Activated naive CD4-positive, alpha-beta T cell treated with anti-CD3 and anti-CD28 coated beads for 36 hours (primary cell): Measurements from ENCODE around the gene CRY2. TPM values are rescaled to one million over a fixed set of nuclear protein-coding genes. Genes with fewer than 3 reads are reported as not detected.

Experiments
- CTCF ChIA-PET: fragments of 350-600 bp; sonication (Branson Sonifier 250); formaldehyde crosslinking; loops from one replicate; lab custom pipeline; 2021; ENCODE audit warnings: antibody characterized with exemption; lab: Charles Lee
- DNase-seq: peaks from one replicate; pipeline ENCODE4 v3.0.0-alpha.2; 2020
- H3K27ac Mint-ChIP-seq: one replicate; pipeline ENCODE4 v1.8.0; 2021; ENCODE audit warnings: mild to moderate bottlenecking, mixed read lengths
- H3K27me3 Mint-ChIP-seq: one replicate; pipeline ENCODE4 v1.8.0; 2021; ENCODE audit warnings: low read depth, mixed read lengths
- H3K36me3 Mint-ChIP-seq: one replicate; pipeline ENCODE4 v1.8.0; 2021; ENCODE audit warnings: low read depth, mixed read lengths
- H3K4me1 Mint-ChIP-seq: one replicate; pipeline ENCODE4 v1.8.0; 2021; ENCODE audit warnings: low read depth, mixed read lengths
- H3K4me3 Mint-ChIP-seq: one replicate; pipeline ENCODE4 v1.8.0; 2021; ENCODE audit warnings: mild to moderate bottlenecking, moderate library complexity, mixed read lengths
- H3K9me3 Mint-ChIP-seq: one replicate; pipeline ENCODE4 v1.8.0; 2021; ENCODE audit warnings: mixed read lengths
- intact Hi-C: fragments of 100-400 bp; cut with micrococcal nuclease; formaldehyde crosslinking; loops from one replicate; pipeline ENCODE4 v1.15.1; 2023
- total RNA-seq, 2 experiments: library from RNA; stranded (reverse); gene quantifications; one replicate each; pipeline ENCODE4 v1.2.3, GENCODE V29; 2021

The CRY2 gene
- total RNA-seq, 2 experiments from 2014 or later, result 13.9 to 16.2 TPM

DNA sequence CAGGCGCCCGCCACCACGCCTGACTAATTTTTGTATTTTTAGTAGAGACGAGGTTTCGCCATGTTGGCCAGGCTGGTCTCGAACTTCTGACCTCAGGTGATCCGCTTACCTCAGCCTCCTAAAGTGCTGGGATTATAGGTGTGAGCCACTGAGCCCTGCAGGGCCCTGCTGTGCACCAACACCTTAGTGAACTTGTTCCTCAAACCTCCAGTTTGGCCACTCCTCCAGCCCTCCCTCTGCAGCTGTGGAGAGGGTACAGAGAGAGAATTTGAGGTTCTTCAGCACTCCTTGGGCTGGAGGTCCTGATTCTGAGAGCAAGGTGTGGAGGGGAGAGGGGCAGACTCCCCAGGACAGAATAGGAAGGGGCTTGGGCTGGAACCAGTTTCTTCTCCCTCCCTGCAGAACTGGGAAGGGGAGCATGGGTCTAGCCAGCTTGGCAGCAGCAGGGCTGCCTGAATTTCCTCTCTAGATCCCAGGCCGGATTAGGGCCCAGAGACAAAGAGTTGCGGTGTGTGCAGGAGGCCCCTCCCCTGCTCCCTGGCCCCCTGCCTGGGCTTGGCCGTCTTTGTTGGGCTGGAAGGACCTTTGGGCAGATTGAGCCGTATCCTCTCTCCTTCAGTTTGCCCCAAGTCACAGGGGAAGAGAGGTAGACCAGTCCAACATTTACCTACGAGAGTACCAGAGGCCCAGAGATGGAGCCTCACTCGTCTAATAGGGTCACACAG lies 72.7 kb downstream of the CRY2 start:
- H3K27ac Mint-ChIP-seq, result no peak overlapping the region
- peaks cover 13% of the 10 kb centered on the region for H3K27me3 Mint-ChIP-seq
- CTCF ChIA-PET, result no interaction called here
- DNase-seq, result no peak
- no peak overlapping the region for H3K4me3 Mint-ChIP-seq
- H3K36me3 Mint-ChIP-seq, result peaks cover 3% of the 10 kb centered on the region
- intact Hi-C loops, result loop anchor here (2.0 to 10.0 kb wide), 4 partner anchors 199 to 1847 kb away; partner anchors contain the start of genes DDB2, FNBP4 and PRDM11
- H3K4me1 Mint-ChIP-seq, result peaks cover 30% of the 10 kb centered on the region
- H3K9me3 Mint-ChIP-seq, result no peaks in the 10 kb centered on the region

DNA sequence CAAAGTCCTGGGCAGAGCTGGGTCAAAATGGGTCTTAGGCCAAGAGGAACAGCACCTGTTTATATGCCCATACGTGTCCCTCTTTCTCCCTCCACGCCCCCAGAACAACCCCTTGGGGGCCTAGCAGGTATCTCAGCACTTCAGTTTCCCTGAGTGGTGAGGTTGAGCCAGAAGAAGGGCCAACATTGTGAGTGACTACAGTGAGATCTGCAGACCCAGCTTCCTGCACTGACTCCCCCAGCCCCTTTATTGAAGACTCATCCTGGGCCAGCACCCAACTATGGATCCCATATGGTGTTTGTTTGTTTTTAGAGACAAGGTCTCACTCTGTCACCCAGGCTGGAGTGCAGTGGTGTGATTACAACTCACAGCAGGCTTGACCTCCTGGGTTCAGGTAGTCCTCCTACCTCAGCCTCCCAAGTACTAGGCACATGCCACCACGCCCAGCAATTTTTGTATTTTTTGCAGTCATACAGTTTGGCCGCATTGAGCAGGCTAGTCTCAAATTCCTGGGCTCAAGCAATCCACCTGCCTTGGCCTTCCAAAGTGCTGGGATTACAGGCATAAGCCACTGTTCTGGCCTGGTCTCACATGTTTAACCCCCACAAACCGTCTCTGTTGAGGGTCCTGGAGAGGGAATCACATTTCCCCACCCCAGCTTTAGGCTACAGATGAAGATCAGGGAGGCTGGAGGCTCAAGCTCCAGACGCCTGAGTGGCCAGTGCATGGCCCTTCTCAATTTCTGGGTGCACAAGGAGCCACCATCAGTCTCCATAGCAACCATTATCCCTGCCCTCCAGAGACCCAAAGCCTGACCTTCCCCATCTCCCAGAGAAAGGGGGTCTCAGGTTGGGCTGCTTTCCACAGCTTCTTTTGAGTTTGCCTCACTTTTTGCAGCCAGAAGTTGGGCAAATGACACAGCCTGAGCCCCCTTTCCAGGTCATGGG lies 73.5 kb downstream of the CRY2 start:
- intact Hi-C loops, result no loop called here
- no peaks in the 10 kb centered on the region for H3K9me3 Mint-ChIP-seq
- no peak overlapping the region for H3K4me3 Mint-ChIP-seq
- H3K27ac Mint-ChIP-seq, result no peak overlapping the region
- DNase-seq, result no peak
- peaks cover 30% of the 10 kb centered on the region for H3K4me1 Mint-ChIP-seq
- CTCF ChIA-PET, result no interaction called here
- H3K27me3 Mint-ChIP-seq, result peaks cover 13% of the 10 kb centered on the region
- H3K36me3 Mint-ChIP-seq, result peaks cover 3% of the 10 kb centered on the region

DNA sequence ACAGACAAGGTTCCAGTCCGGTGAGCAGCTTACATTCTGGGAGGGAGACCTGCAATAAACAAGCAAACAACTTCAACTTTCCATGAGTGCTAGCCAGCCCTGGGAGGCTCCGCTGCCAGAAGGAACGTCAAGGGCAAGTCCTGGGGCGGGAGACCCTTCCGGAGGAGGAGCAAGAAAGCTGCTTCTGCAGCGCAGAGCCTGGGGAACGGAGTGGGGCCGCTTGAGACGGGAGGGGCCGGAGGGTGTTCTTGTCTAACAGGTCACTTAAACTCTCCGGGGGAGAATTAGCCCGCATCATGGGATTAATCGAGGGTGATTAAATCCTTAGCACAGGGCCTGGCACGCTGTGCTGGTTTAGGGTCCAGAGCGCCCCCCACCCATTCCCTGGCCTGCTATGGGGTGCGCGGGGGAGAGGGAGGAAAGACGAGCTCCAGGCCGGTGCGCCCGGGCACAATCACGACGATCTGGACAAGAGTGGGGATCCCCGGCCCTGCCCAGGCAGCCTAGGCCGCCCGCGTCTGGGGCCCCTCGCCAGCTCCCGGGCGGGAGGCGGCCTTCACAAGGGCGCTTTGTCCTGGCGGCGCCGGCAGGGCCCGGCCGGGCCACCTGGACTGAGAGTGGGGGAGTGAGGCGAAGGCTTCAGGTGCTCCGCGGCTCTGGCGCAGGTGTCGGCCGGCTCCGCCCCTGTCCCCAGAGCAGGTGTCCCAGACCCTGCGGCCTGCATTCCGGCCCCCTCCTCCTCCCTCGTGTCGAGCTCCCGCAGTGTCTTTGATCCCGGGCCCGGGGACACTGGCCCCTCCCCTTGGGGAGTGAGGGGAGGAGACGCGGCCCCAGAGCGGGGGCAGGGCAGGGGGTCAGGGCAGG lies 74.5 kb downstream of the CRY2 start:
- Mint-ChIP-seq H3K36me3 (peaks cover 3% of the 10 kb centered on the region), H3K4me3 (peak overlapping the region; percentile 41), H3K27ac (no peak overlapping the region), H3K9me3 (no peaks in the 10 kb centered on the region), H3K4me1 (peaks cover 21% of the 10 kb centered on the region), H3K27me3 (peaks cover 13% of the 10 kb centered on the region)
- no peak for DNase-seq
- intact Hi-C loops, result no loop called here
- CTCF ChIA-PET, result no interaction called here

DNA sequence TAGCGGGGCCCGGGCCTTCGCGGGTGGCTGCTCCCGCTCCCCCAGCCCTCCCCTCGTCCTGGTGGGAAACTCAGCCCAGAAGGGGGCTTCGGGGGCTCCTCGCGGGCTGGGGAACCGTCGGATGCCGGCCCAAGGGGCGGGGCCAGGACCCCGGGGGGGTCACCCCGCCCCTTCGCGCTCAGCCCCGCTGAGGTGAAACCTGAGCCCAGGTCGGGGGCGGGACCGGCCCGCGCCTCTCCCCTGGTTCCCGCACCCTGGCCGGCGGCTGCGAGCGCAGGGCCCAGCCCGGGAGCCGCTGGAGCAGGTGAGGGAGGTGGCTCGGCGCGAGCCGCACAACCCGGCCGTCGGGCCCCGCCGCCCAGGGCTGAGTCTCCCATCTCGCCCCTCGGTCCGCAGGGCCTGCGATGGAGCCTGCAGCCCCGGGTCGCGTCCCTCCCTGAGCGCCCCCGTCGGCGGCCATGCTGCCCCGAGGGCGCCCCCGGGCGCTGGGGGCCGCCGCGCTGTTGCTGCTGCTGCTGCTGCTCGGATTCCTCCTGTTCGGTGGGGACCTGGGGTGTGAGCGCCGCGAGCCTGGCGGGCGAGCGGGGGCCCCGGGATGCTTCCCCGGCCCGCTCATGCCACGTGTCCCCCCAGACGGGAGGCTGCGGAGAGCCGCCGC lies 75.3 kb downstream of the CRY2 start, which contains the start of gene LARGE2:
Gene LARGE2, plus strand, starts transcription at position 232 of the 658 bp plus-strand sequence. Its CDS starts 227 bp downstream, at position 459.
- Mint-ChIP-seq H3K36me3 (peaks cover 3% of the 10 kb centered on the region), H3K27me3 (peaks cover 13% of the 10 kb centered on the region), H3K4me3 (peak within 1 kb of the TSS; percentile 74), H3K4me1 (peaks cover 18% of the 10 kb centered on the region), H3K27ac (no peak within 1 kb of the TSS), H3K9me3 (no peaks in the 10 kb centered on the region)
- no peak for DNase-seq
- intact Hi-C loops, result no loop called here
- CTCF ChIA-PET, result interaction anchor here (0.6 kb wide), 1 partner anchor 42 kb away, joined by 3 read pairs; no protein-coding TSS in a partner anchor

DNA sequence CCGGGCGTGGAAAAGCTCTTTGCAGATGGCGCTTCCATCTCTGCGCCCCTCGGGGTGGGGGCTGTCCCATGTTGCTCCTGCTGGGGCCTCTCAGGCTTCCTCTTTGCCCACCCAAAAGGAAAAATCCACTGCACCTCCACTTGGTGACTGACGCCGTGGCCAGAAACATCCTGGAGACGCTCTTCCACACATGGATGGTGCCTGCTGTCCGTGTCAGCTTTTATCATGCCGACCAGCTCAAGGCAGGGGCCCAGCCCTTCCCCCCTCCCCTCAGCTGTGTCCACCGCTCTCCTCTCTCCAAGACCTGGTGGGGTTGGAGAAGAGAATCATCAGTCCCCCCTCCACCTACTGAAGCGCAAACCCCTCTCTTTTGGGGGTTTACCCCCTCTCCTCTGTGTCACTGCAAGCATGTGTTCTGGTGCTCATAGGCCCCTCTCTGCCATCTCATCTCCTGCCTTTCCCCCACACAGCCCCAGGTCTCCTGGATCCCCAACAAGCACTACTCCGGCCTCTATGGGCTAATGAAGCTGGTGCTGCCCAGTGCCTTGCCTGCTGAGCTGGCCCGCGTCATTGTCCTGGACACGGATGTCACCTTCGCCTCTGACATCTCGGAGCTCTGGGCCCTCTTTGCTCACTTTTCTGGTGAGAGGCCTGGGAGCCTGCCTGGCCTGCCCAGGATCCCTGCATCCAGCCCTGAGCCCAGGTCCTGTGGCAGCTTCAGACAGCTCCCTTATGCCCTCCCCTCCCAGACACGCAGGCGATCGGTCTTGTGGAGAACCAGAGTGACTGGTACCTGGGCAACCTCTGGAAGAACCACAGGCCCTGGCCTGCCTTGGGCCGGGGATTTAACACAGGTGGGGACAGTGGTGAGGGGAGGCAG lies 77.0 kb downstream of the CRY2 start:
- CTCF ChIA-PET, result no interaction called here
- H3K4me3 Mint-ChIP-seq, result peak overlapping the region; percentile 31
- H3K27me3 Mint-ChIP-seq, result peaks cover 13% of the 10 kb centered on the region

DNA sequence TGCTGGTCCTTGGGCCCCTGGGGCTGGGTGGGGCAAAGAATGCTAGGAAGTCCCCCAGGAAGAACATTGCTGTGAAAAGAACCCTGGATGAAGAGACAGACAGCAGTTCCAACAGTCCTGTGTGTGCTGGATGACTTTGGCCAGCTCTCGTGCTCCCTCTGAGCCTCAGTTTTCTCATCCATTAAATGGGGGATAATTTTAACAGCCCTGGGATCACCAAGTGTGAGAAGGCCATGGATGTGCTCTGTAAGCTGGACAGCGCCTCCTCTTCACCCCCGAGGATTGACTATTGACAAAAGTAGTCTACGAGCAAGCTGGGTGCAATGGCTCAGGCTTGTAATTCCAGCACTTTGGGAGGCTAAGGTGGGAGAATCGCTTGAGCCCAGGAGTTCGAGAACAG lies 77.7 kb downstream of the CRY2 start:
- CTCF ChIA-PET, result no interaction called here
- Mint-ChIP-seq H3K4me1 (peaks cover 18% of the 10 kb centered on the region), H3K27me3 (peaks cover 13% of the 10 kb centered on the region), H3K9me3 (no peaks in the 10 kb centered on the region), H3K36me3 (peaks cover 3% of the 10 kb centered on the region), H3K27ac (no peak overlapping the region), H3K4me3 (no peak overlapping the region)
- DNase-seq, result no peak
- intact Hi-C loops, result no loop called here

More for the DNA sequence above, 77.0 kb downstream of the CRY2 start:
- H3K9me3 Mint-ChIP-seq, result no peaks in the 10 kb centered on the region
- peaks cover 14% of the 10 kb centered on the region for H3K4me1 Mint-ChIP-seq
- no peak overlapping the region for H3K27ac Mint-ChIP-seq
- H3K36me3 Mint-ChIP-seq, result peaks cover 3% of the 10 kb centered on the region
- intact Hi-C loops, result no loop called here
- no peak for DNase-seq

DNA sequence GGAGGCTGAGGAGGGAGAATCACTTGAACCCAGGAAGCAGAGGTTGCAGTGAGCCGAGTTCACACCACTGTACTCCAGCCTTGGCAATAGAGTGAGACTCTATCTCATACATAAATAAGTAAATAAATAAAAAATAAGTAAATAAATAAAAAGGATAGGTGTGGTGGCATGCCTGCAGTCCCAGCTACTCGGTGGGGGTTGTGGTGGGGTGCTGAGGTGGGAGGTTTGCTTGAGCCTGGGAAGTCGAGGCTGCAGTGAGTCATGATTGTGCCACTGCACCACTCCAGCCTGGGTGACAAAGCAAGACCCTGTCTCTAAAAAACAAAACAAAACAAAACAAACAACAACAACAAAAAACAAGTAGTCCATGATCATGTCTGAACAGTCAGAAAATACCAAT lies 78.3 kb downstream of the CRY2 start:
- Mint-ChIP-seq H3K27me3 (peaks cover 13% of the 10 kb centered on the region), H3K9me3 (no peaks in the 10 kb centered on the region), H3K4me1 (peaks cover 23% of the 10 kb centered on the region), H3K36me3 (peaks cover 3% of the 10 kb centered on the region), H3K27ac (no peak overlapping the region), H3K4me3 (no peak overlapping the region)
- intact Hi-C loops, result no loop called here
- CTCF ChIA-PET, result no interaction called here
- DNase-seq, result no peak

DNA sequence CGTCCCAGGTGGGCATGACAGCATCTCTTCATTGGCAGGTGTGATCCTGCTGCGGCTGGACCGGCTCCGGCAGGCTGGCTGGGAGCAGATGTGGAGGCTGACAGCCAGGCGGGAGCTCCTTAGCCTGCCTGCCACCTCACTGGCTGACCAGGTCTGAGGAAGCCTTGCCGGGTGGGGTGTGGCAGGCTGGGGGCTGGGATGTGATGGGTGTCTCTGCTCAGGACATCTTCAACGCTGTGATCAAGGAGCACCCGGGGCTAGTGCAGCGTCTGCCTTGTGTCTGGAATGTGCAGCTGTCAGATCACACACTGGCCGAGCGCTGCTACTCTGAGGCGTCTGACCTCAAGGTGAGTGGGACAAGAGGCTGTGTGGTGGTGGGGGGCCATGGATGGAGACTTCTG lies 78.7 kb downstream of the CRY2 start:
- intact Hi-C loops, result no loop called here
- H3K27me3 Mint-ChIP-seq, result peaks cover 13% of the 10 kb centered on the region
- DNase-seq, result no peak
- peaks cover 26% of the 10 kb centered on the region for H3K4me1 Mint-ChIP-seq
- peaks cover 3% of the 10 kb centered on the region for H3K36me3 Mint-ChIP-seq
- H3K27ac Mint-ChIP-seq, result no peak overlapping the region
- H3K4me3 Mint-ChIP-seq, result no peak overlapping the region
- CTCF ChIA-PET, result no interaction called here
- no peaks in the 10 kb centered on the region for H3K9me3 Mint-ChIP-seq

DNA sequence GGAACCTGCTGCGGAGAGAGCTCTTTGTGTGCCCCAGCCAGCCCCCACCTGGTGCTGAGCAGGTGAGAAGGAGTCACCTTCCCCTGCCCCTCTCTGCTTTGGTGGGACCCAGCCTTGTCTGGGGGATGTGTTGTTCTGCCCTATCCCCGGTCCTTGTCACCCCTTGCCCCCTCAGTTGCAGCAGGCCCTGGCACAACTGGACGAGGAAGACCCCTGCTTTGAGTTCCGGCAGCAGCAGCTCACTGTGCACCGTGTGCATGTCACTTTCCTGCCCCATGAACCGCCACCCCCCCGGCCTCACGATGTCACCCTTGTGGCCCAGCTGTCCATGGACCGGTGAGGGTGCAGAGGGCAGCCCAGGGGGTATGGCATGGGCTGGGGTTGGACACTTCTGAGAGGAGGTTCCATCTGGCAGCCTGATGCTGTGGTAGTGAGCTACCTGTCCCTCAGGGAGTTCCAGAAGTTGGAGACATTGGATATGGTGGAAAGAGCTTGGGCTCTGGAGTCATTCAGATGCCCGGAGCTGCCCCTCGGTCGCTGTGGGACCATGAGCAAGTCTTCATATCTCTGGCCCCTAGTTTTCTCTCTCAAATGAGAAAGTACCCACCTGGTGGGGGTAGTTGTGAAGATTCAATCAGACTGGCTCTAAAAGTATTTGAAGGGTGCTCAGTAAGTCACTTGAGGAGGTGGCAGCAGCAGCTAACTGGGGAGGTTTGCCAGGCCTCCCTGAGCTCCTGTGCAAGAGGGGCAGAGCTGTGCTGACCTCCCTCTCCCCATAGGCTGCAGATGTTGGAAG lies 79.5 kb downstream of the CRY2 start:
- CTCF ChIA-PET, result no interaction called here
- peaks cover 9% of the 10 kb centered on the region for H3K27me3 Mint-ChIP-seq
- intact Hi-C loops, result no loop called here
- no peaks in the 10 kb centered on the region for H3K9me3 Mint-ChIP-seq
- peaks cover 3% of the 10 kb centered on the region for H3K36me3 Mint-ChIP-seq
- DNase-seq, result no peak
- peaks cover 27% of the 10 kb centered on the region for H3K4me1 Mint-ChIP-seq
- H3K4me3 Mint-ChIP-seq, result no peak overlapping the region
- no peak overlapping the region for H3K27ac Mint-ChIP-seq

DNA sequence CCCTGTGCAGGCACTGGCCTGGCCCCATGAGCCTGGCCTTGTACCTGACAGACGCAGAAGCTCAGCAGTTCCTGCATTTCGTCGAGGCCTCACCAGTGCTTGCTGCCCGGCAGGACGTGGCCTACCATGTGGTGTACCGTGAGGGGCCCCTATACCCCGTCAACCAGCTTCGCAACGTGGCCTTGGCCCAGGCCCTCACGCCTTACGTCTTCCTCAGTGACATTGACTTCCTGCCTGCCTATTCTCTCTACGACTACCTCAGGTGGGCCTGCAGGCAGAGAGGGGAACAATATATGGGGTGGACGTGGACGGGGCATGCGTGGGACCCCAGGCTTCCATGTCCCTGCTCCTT lies 80.0 kb downstream of the CRY2 start:
- H3K4me1 Mint-ChIP-seq, result peaks cover 28% of the 10 kb centered on the region
- peaks cover 3% of the 10 kb centered on the region for H3K36me3 Mint-ChIP-seq
- H3K27ac Mint-ChIP-seq, result no peak overlapping the region
- no peak for DNase-seq
- CTCF ChIA-PET, result no interaction called here
- intact Hi-C loops, result no loop called here
- no peaks in the 10 kb centered on the region for H3K9me3 Mint-ChIP-seq
- no peak overlapping the region for H3K4me3 Mint-ChIP-seq
- peaks cover 9% of the 10 kb centered on the region for H3K27me3 Mint-ChIP-seq
